ENCODE results near the gene CACNA1G.

CACNA1G gene

DNA sequence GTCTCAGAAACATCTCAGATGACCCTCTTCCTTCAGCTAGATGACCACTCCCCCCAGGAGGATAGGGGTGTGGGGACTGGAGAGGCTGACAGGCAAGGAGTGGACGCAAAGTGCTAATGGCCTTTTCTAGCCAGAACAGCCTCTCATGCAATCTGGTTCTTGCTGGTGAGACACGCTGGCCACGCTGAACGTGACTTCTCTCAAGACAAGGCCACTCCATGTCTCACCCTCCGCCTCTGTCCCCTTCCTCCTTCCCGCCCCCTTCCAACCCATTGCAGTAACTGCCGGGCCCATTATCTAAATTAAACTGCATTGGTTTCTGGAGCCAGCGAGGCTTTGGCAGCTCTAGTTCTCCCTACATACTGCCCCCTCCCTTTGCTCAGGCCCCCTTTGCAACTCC lies 9.5 kb downstream of the CACNA1G start:
- peak; percentile 82 for DNase-seq

DNA sequence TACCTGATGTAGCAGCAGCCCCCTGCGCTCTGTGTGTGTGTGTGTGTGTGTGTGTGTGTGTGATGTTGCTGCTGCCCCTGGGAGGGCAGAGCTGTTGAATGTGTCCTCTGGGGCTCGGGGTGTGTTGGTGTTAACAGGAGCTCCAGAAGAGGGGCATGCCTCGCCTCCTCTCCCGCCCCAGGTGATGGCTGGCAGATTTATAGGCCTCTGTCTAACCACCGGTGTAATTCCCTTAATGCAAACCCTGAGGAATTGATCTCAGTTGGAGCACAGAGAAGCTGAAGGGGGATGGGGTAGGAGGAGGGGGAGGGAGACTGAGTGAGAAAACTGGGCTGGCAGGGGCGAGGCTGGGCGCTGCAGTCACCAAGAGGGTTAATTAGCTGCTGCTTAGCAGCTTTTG lies 10.0 kb downstream of the CACNA1G start:
- DNase-seq: peak; percentile 82

DNA sequence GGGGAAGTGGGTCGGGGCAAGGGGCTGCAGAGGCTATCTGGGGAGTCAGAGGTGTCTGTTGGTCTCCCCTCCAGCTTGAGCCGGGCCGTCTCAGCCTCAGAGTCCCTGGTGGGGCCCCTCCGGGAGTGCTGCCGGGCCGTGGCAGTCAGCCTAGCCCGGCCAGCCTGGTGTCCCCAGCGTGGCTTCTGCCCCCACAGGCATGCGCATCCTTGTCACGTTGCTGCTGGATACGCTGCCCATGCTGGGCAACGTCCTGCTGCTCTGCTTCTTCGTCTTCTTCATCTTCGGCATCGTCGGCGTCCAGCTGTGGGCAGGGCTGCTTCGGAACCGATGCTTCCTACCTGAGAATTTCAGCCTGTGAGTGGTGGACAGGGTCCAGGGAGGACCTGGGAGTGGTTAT lies 11.2 kb downstream of the CACNA1G start:
- DNase-seq: no peak

DNA sequence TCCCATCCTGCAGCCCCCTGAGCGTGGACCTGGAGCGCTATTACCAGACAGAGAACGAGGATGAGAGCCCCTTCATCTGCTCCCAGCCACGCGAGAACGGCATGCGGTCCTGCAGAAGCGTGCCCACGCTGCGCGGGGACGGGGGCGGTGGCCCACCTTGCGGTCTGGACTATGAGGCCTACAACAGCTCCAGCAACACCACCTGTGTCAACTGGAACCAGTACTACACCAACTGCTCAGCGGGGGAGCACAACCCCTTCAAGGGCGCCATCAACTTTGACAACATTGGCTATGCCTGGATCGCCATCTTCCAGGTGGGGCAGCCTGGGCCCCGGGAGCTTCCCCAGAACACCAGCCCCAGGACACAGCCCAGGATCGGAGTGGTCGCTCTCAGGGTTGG lies 12.0 kb downstream of the CACNA1G start:
- no peak for DNase-seq

DNA sequence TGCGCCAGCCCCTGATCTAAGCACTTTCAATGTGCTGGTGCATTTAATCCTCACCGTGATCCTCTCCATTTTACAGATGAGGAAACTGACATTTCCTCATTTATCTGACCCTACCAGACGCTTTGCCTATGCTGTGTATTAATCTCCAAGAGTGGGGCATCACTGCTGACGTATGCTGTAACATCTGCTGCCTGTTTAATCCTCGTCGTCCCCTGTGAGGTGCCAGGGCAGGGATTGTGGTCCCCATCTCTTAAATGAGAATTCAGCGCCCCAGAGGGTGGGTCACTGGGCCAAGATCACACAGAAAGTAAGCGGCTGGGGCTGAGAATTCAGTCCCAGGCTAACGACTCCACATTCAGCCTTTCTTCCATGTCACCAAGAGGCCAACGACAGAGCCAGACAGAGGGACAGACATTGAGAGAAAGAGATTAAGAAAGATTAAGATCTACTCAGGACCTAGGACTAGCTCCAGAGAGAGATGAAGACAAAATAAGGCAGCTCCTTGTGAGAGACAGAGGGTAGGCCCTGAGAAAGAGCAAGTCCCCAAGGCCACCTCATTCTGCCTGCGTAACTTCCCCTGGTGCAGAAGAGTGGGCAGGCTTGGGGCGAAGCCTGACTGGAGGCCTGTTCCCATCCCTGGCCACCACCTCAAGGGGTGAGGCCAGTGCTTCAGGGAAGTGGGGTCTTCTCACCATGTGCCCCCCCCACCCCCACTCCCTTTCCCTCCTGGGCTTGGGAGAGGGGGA lies 13.5 kb downstream of the CACNA1G start:
- DNase-seq: no peak

DNA sequence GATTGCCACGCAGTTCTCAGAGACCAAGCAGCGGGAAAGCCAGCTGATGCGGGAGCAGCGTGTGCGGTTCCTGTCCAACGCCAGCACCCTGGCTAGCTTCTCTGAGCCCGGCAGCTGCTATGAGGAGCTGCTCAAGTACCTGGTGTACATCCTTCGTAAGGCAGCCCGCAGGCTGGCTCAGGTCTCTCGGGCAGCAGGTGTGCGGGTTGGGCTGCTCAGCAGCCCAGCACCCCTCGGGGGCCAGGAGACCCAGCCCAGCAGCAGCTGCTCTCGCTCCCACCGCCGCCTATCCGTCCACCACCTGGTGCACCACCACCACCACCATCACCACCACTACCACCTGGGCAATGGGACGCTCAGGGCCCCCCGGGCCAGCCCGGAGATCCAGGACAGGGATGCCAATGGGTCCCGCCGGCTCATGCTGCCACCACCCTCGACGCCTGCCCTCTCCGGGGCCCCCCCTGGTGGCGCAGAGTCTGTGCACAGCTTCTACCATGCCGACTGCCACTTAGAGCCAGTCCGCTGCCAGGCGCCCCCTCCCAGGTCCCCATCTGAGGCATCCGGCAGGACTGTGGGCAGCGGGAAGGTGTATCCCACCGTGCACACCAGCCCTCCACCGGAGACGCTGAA lies 15.2 kb downstream of the CACNA1G start:
- no peak for DNase-seq

DNA sequence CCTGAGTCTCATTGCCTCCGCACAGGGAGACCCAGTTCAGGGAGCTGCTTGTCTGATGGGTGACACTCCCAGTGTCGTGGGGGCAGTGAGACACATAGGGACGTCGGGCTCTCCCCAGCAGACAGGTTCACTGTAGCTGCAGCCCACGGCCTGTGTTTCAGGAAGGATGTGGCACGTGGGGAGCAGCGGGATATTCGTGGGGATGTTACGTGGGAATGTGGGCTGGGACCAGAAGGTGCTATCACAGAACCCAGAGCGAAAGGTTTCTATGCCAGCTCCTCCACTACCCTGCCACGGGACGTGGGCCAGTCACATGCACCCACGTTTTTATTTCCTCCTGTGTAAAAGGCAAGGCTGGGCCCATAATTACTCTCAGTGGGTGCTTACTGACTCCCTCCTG lies 16.3 kb downstream of the CACNA1G start:
- no peak for DNase-seq

DNA sequence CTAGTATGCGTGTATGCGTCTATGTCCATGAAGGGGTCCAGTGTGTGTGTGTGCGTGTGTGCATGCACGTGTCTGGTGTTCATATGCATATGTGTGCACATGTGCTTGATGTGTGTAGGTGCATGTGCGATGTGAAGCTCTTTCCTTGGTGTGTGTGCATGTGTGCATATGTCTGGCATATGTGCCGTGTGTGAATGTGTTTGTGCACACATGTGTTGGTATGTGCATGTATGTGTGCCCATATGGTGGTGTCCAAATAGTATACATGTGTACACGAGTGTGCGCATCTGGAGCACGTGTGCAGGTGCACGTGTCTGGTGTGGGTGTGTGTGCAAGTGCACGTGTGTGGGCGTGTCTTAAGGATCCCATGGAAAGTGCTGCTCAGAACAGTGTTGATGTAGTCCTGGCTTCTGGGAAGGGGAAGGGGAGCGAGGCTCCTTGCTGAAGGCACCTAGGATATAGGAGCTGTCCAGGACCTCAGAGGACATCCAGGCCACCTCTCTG lies 17.0 kb downstream of the CACNA1G start:
- no peak for DNase-seq

DNA sequence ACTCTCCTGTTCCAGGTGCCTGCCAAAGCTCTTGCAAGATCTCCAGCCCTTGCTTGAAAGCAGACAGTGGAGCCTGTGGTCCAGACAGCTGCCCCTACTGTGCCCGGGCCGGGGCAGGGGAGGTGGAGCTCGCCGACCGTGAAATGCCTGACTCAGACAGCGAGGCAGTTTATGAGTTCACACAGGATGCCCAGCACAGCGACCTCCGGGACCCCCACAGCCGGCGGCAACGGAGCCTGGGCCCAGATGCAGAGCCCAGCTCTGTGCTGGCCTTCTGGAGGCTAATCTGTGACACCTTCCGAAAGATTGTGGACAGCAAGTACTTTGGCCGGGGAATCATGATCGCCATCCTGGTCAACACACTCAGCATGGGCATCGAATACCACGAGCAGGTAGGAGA lies 17.7 kb downstream of the CACNA1G start:
- no peak for DNase-seq

DNA sequence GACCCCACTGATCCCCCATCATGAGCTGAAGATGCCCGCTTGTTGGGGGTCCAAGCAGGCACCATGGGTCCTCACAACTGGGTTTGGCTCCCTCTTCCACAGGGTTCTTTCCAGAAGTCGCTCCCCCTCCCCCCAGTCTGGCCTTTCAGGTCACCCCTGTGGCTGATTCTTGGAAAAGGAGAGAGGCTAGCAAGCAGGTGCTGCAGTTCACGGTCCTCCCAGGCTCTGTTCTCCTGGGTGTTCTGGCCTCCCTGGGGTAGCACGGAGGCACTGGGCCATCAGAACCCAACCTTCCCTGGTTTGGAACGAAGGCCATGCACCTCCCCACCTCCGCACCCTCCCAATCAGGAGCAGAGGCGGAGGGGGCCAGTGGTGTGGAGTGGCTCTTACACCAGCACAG lies 18.9 kb downstream of the CACNA1G start:
- no peak for DNase-seq

DNA sequence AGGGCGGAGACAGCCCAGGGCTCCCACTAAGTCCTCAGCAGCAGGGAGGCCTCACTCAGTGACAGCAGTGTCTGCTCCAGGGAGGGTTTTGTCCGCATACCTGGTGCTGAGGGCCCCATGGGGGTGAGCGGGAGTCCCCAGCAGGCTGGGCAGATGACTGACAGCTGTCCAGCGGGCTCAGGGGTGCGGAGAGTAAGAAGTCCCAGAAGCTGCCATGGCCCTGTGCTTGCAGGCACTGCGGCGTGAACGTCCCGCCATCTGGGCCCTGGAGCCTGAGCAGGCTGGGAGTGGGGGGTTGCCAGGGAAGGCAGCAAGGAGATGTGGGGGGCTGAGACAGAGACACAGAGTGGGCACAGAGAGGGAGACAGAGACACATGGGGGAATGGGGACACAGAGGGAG lies 20.1 kb downstream of the CACNA1G start:
- DNase-seq: no peak

DNA sequence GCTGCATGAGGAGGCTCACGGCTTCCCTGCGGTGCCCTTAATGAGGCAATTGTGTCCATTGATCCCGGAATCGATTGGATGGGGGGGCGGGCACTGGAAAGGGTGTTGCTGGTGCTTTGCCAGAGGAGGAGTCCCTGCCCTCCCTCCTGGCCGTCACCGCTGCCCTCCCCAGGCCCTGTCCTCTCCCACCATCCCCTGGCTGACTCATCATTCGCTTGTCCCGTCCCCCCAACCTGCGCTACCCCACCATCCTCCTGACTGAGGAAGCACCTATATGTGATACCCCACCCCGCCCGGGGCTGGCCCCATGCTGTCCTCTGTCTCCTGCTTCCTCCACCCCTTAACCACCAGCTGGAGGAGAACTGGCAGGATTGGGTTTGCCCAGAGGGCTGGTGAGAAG lies 20.8 kb downstream of the CACNA1G start:
- no peak for DNase-seq

DNA sequence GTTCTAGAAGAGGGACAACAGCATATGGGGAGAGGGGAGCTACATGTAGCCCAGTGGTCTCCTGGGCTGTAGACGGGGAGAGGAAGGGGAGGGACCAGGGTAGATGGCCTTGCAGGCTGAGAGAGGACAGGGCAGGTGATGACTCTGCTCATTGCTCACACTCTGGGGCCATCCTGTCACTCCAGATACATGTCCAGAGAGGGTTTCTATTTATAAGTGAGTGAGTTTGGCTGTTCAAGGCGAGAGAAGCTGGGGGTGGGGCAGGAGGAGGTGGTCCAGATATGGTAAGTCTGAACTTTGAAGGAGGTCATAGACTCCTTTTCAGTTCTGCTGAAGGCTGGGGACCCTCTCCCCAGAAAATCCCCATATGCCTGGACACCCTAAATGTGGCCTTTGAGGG lies 22.2 kb downstream of the CACNA1G start:
- no peak for DNase-seq

DNA sequence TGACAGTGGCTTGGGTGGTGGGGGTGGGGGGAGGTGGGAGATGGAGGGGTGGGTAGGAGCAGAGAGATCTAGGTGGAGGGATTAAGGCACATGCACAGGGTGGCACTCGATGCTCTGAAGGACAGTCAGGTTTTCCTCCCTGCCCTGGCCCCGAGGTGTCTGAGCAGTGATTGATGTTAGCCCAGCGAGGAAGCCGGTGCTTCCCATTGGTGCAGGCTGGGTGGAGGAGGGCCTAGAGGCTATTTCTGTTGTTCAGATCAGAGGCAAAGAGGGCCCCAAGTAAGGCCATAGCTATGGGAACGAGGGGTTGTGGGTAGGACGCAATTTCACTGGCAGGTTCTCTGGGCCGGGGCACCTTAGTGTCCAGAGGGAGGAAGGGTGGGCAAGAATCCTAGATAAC lies 23.1 kb downstream of the CACNA1G start:
- no peak for DNase-seq

DNA sequence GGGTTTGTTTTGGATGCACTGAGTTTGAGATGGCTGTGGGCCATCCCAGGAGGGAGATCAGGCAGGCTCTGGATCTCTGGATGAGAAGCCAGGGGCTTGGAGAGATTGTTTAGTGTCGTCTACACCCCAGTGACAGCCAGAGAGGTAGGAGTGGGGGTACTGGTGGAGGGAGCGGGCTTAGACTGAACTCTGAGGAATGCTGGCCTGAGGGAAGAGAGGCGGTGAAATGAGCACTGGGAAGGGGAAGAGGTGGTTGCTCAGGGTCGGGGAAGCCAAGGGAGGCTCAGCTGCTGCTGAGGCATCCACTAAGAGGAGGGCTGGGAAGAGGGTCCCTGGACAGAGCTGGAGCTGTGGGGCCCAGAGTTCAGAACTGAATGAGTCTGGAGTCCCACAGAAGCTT lies 23.6 kb downstream of the CACNA1G start:
- no peak for DNase-seq

DNA sequence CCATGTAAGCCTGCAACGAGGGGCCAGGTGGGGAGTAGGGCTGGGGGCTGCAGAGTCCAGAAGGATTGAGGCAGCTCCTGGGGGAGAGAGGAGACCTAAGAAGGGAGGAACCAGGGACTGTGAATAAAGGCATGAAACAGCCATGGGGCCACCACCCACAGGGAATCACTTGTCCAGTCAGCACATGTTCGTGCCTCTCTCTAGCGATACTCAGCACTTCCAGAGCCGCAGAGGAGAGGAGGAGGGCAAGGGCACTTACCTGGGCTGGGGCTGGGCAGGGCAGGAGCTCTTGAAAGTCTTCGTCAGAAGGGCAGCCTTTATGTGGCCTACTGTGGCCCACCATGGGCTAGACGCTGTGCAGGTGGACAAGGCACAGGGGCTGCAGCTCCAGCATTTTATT lies 24.2 kb downstream of the CACNA1G start:
- no peak for DNase-seq

DNA sequence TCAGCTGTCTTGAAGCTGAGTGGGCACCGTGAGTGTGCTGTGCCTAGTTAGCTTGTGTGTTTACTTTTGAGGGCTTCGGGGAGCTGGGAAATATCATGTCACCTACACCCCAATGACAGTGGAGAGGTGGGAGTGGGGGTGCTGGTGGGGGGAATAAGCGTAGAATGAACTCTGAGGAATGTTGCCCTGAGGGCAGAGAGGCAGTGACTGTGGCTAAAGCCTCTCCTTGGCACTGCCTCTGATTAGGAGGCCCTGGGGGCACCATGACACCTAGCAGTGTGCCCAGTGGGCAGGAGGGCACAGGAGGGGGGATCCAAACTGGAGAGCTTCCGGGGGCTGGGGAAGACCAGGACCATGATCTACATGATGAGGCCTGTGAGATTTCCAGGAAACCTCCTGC lies 24.8 kb downstream of the CACNA1G start:
- no peak for DNase-seq

DNA sequence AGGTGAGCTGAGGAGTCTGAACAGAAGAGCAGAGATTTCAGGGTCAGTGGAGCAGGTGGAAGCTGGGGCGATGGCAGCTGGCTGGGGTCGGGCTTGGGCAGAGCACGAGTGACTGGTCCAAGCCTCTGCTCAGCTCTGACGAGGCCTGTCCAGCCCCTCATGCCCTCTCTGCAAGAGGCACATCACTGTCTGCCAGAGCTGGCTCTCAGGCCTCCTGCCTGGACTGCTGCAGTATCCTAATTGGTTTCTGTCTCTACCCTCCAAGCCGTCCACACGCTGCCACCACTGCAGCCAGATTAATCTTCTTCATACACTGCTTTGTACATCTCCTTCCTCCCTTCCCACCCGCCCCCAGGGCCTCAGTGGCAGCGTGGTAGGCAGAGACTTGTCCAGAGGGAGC lies 25.4 kb downstream of the CACNA1G start:
- no peak for DNase-seq

DNA sequence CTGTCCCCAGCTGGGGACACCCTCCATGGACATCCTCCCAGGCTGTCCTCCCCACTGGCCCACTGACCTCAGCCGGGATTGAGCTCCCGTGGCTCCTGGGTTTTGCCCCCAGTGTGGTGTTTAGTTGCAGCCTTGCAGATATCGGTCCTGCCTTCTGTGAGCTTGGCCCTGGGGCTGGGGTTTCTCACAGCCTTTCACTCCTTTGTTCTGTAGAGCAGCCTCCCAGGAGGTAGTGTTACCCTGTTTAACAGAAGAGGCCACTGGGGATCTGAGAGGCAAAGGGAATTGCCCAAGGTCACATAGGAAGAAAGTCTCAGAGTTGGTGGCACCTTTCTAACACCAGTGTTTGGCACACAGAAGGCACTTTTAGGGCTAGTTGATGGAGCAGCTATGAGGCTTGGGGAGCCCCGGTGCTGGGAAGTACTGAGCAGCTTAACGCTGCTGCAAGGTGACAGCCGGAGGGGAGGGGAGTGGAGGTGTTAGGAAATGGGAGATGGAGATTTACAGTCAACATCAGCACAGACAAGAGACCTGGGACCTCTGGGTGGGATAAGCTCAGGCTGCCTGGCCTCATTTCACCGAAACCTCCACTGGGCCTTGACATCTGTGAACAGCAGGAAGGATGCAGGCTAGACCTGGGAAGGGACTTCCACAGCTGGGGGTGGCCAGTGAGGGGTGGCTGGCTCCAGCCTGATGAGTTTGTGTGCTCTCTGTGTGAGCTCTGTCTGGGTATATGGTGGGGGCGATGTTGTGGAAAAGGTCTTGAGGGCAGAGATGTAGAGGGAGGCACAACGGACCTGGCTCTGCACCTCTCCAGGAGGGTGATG lies 26.1 kb downstream of the CACNA1G start:
- no peak for DNase-seq

DNA sequence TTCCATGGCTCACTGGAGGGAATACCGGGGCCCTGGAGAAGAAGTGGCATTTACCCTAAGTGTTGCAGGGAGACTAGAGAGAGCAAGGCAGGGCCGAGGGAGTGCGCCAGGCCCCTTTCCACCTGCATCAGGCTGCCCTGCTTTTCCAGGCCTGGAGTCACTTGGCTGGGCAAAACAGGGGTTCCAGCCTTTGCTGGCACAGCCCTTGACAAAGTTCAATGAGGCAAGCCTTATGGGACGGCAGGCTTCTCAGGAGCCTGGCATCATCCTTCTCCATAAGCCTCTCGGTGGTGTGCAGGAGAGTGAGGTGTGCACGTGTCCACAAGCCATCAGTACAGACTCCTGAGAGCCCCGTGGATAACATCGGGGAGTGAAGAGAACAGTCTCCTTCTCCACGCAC lies 27.1 kb downstream of the CACNA1G start:
- DNase-seq: no peak

DNA sequence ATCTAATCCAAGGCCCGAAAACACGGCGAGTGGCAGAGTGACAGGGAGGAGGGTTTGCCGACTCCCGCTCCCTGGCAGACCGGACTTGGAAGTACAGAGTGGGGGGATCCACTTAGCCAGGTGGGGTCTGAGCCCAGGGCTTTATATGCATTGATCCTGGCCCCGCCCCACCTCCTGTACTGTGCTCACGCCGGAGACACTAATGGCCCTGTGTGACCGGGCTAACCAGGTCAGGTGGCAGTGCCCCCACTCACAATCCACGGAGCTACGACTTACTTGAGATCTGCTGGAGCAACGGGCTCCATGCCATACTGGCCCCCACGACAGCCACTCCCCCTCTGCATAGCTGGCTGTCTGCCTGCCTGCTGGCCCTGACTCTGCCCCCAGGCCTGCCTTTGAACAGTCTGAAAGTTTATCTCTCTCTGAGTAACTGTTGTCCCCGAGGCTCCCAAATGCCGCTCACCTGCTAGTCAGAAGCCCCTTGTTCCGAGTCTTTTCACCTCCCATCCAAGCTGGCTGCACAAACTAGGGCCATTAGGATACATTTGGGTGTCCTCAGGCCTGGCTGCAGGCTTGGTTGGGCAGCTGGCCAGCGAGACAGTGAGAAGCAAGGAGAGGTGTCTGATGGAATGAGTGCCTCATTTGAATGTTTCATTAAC lies 28.0 kb downstream of the CACNA1G start:
- no peak for DNase-seq

DNA sequence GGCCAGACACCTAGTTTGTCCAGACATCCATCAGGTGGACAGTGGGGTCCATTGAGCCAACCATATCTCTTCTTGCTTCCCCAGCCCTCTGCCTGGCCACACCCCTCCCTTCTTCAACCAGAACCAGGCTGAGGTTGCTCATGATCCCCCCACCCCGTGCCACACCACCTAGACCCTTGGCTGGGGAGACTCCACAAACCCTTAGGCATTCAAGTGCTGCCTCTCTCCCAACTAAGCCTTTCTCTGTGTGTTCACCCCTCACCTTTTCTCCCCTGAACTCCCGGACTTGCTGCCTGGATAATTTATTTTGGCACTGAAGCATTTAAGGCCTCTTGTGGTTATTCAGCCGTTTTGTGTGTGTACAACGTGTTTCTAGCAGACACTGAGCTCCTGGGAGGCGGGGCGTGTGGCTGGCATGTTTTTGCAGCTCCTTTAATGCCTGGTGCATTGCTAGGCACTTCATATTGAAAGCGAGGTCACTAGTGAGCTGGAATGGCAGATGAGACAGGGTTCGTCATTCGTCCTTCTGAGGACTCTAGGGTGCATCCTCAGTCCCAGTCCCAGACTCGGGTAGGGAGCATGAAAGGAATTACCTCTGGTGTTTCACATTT lies 28.7 kb downstream of the CACNA1G start:
- no peak for DNase-seq

All from NCI-H2227 treated with DMSO at 0.1 percent for 48 hours (cell line).